NCI-H2227 treated with DMSO at 0.1 percent for 48 hours (cell line): ENCODE data around the gene TNFRSF6B.

Experiments used
- DNase-seq: peaks from one replicate; lab custom pipeline; 2025; lab: John Stamatoyannopoulos, UW

The TNFRSF6B gene

DNA sequence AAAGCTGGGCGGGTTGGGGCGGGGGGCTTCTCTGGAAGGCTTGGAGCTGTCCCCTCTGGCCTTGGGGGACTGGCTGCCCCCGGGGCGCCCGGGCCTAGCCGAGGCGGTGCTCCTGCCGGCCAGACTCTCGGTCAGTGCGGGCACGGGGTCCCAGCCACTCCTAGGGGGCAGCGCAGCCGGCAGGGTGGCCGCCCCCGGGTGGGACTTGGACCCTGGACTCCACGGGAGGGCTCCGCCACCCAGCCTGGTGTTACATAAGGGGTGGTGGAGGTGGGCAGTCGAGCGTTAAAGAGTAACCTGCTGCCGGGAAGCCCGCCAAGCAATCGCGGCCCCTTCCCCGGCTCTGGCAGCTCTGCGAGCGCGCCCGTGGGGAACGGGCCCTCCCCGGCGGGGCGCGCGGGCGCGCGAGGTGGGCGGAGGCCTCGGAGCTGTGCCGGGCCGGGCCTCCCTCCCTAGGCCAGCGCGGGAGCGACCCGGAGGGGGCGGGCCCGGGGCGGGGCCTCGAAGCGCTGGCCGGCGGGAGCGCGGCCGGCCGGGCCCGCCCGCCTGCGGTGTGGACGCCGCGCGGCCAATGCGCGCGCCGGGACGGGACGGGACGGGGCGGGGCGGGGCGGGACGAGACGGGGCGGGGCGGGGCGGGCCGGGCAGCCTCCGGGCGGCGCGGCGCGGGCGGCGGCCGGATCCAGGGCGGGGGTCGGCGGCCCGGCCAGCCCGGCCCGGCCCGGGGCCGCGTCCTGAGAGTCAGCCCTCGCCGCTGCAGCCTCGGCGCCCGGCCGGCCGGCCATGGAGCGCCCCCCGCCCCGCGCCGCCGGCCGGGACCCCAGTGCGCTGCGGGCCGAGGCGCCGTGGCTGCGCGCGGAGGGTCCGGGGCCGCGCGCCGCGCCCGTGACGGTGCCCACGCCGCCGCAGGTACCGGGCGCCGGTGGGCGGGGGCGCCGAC lies 42.9 kb downstream of the TNFRSF6B start, which contains the start of gene SLC2A4RG:
SLC2A4RG (plus strand) TSS at position 647 of the 940 bp plus-strand sequence; CDS start at position 784, 137 bp downstream.
- DNase-seq = peak; percentile 63

DNA sequence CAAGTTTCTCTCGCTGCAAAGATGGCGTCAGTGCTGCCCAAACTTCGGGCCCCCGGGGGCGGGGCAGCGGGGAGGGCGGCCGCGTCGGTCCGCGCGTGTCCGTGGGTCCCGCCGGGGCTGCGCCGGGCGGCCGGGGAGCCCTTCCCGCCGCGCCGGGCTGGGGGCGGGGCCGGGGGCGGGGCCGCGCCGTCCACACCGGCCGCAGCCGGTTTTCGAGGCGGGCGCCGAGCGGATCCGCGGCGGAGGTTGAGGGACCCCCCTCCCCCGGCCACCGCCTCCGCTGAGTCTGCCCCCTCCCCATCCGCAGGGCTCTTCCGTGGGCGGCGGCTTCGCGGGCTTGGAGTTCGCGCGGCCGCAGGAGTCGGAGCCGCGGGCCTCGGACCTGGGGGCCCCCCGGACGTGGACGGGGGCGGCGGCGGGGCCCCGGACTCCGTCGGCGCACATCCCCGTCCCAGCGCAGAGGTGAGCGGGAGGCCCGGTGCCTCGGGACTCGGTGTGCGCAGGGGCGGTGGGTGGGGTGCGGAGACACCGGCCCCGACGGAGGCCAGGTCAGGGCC lies 43.7 kb downstream of the TNFRSF6B start:
- DNase-seq = peak; percentile 33

DNA sequence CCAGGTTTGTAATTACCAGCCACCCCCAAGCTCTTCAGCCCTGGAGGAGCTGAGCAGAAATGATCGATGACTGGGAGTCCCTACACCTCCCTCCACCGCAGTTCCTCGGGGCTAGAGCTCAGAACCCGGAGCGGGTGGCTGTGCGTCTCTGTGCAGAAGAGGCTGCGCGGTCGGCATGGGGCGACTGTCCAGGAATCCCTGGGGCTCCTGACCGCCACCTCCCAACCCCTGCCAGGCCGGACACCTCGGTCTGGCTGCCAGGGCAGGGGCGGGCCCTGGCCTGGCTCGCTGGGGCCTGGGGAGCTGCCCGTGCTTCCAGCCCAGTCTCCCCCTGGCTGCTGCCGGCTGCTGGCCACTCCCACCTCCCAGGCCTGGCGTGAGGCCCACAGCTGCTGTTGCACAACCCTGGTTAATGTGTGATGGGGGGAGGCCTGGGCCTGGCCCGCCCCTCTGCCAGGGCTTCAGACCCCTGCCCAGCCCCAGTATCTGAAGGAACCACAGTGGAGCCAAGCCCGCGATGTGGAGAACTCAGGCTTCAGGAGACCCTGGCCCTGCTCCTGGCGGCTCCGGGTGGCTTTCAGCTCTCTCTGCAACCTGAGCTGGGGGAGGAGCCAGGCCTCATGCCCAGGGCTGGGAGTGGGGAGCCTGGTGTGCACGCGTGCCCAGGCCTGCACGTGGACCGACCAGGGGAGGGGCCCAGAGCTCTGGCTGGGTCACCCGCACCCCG lies 44.3 kb downstream of the TNFRSF6B start:
- peak; percentile 50 for DNase-seq

DNA sequence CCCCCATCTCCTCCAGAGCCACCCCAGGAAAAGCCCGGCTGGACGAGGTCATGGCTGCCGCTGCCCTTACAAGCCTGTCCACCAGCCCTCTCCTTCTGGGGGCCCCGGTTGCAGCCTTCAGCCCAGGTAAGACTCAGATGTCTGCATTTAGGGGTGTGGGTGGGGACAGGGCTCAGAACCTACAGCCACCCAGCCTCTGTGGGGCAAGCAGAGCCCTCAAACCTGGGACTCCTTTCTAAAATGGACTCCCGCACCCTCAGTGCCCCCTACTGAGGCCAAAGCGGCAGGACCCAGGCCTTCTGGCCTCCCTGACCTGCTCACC lies 44.9 kb downstream of the TNFRSF6B start:
- DNase-seq = no peak

DNA sequence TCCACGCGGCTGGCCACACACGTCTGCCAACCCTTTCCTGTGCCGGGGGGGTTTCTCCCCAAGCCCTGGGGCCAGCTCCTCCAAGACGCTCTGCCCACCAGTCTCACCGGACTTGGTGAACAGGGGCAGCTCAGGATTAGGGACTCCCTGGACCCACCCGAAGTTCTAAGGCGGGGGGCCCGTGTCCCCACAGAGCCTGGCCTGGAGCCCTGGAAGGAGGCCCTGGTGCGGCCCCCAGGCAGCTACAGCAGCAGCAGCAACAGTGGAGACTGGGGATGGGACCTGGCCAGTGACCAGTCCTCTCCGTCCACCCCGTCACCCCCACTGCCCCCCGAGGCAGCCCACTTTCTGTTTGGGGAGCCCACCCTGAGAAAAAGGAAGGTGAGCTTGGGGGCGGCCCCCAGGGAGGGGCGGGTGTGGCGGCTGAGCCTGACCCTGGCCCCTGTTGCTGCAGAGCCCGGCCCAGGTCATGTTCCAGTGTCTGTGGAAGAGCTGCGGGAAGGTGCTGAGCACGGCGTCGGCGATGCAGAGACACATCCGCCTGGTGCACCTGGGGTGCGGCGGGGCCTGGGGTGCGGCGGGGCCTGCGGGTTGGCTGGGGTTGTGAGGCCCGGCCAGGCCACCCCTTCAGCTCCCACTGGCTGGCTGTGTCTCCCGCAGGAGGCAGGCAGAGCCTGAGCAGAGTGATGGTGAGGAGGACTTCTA lies 45.4 kb downstream of the TNFRSF6B start:
- no peak for DNase-seq

DNA sequence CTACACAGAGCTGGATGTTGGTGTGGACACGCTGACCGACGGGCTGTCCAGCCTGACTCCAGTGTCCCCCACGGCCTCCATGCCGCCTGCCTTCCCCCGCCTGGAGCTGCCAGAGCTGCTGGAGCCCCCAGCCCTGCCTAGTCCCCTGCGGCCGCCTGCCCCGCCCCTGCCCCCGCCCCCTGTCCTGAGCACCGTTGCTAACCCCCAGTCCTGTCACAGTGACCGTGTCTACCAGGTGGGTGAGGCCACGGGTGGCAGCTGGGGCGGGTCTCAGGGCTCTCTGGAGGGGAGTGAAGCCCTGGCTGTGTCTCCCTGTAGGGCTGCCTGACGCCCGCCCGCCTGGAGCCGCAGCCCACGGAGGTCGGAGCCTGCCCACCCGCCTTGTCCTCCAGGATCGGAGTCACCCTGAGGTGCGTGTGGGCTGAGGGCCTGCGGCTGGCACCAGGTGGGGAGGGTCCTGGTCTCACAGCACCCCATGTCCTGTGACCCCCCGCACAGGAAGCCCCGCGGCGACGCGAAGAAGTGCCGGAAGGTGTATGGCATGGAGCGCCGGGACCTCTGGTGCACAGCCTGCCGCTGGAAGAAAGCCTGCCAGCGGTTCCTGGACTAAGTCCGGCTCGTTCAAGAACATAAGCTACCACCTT lies 46.1 kb downstream of the TNFRSF6B start:
- no peak for DNase-seq

DNA sequence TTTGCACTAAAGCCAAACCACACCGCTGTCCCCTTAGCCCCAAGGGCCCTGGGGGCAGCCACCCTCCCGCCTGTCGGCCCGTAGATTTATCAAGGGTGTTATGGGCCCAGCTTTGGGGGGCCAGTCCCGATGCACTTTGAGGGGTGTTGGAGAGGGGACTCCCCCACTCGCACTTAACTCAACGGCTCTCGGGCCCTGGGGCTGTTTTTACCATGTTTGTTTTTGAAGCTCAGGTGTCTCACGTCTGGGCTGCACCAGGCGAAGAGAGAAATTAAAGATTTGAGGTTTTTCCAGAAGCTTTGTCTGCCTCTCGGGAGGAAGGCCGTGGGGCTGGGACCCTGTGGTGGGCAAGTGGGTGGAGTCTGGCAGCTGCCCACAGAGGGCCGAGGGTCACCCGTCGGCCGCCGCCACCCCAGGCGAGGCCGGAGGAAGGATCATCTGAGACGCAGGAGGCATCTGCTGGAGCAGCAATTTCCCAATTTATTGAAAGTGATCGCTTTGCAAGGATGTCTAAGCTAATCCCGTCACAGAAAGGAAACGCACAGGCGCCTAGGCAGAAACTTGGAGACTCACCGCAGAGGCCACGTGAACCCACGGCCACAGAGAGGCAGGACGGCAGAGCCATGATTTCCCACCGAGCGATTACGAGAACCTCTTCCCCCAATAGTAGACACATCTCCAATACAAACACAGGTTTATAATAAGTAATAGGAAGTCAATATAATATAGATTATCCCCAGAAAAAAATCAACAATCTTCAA lies 46.9 kb downstream of the TNFRSF6B start:
- no peak for DNase-seq

DNA sequence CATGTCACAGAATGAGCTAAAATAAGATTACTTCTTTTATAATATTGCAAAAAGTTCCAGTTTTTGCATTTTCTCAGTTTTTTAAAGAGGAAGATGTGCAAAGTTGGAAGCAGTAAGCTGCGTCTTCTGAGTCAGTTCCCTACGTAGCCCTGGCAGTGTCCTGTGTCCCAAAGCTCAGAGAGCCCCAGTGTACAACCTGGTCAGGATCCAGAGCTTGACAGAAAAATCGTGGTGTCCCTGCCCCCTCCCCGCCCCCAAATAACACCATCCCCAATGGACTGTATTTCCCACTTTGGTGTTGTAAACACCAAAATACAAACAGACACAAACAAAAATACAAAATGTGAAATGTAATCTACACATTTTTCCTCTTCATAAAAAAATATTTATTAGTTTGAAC lies 47.7 kb downstream of the TNFRSF6B start:
- DNase-seq = no peak

DNA sequence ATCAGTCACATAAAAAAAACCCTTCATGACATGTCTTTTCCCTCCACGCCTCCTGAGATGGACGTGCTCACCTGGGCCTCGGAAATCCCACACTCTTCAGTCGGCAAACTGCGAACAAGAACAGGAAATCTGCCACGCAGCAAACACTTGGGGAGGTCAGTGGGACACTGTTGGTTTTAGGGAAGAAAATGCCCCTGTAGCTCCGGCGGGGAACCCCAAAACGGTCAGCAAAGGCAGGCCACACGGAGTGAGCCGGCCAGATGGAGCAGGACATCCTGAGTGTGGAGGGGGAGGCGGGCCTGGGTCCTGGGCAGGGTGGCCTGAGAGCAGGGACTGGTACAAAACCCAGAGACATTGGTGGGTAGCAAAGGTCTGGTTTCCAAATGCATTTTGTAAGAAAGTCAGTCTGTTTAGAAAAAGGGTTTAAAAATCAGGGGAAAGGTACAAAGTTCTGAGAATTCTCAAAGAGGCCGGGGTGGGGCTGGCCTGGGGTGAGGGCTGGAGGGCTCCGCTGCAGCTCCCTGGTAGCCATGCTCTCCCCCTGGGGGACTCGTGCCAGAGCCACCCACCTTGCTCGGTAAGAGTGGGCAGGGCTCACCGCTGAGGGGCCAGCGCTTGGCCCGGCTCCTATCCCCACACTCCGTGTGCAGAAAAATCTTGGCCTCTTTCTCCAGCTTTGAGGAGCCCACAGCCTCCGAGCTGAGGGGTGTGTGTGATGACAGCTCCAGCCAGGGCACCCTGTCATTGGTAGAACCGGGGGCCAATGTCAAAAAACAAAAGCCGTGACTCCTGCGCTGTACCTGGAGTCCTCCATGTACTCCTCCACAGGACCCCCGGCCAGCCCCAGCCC lies 48.3 kb downstream of the TNFRSF6B start:
- DNase-seq = no peak

DNA sequence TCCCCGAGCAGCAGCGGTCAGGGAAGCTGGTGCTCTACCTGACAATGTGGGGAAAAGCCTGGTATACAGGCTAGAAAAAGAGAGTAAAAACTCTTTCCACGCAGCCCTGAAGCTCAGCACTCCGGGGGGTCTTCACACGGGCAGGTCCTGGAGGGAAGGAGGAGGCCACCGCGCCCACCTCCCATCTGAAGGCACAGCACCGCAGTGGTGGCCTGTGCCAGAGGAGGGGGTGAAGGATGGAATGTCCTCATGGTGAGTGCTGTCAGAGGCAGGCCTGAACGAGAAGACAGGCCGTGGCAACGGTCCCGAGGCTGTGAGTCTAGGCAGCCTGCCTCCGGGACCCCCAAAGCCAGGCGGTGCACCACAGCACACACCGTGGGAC lies 49.0 kb downstream of the TNFRSF6B start:
- DNase-seq = no peak

DNA sequence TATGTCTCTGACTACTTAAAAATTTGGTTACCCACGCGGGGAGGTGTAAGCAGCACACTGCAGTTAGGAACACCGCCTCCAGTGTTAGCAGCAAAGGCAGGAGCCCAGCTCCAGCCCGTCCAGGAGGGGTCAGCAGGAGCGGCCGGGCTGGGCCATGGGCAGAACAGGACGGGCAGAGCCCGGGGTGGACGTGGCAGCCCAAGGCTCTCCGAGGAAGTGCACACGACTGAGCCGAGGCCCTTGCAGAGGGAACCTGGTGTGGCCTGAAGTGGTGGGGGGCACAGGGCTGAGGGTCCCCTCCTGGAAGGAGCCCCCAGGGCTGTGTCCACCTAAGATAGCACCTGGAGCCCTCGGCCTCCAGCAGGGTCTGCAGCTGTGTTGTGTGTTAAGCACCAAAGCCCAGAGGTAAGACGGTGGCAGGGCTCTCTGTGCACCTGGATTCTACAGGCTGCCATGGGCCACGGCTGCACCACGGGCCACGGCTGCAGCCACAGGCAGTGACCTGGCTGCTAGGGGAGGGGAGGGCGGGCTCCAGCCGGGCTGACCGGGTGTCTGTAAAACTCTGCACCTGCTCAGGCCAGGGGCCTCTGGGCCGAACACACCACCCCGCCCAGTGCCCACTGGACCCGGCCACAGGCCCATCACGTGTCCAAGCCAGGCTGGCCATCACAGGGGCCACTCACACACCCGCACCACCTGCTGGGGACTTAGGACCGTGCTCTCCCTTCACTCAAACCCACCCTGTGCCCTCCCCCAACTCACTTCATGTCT lies 49.7 kb downstream of the TNFRSF6B start:
- no peak for DNase-seq

DNA sequence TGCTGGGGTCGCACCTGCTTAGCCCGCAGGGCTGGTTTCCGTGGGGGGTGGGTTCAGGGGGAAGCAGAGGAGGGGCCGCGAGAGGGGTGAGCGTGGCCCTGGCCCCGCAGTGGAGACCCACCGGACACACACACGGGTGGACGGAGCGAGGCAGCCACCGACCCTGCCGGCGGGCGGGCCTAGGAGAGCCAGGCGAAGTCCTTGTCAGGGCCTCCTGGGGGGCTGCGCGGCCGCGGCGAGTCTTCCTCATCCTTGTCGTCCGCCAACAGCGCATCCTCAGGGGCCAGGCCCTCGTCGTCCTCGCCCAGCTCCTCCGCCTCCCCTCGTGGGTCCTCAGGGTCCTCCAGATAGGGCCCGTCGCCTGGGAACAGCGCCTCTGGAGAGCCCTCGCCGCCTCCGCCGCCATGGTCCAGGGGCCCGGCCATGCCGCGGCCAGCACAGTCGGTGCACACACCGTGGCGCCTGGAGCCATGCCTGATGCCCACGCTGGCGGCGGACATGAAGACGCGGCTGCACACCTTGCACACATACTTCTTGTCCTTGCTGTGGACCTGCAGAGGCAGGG lies 50.4 kb downstream of the TNFRSF6B start:
- DNase-seq = no peak

DNA sequence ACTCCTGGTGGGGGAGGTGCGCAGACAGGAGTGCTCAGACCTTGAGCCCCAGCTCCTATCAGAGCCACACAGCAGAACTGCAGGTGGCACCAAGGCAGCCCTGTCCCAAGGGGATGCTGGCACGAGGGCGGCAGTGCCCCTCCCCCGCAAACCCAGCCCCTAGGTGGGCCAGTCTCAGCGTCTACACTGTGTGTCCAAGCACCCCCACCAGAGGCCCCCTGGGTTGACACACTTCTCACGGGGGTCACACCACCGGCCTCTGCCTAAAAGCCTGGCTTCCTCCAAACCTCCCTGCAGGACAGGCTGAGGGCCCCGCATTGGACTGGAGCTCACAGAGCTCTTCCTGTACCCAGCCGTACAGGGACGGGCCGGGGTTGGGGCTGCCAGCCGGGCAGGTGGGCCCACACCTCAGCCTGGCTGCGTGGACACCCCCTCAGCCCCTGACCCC lies 51.2 kb downstream of the TNFRSF6B start:
- no peak for DNase-seq
